Measurements from ENCODE around the gene TRAPPC2L.

TRAPPC2L gene

DNA sequence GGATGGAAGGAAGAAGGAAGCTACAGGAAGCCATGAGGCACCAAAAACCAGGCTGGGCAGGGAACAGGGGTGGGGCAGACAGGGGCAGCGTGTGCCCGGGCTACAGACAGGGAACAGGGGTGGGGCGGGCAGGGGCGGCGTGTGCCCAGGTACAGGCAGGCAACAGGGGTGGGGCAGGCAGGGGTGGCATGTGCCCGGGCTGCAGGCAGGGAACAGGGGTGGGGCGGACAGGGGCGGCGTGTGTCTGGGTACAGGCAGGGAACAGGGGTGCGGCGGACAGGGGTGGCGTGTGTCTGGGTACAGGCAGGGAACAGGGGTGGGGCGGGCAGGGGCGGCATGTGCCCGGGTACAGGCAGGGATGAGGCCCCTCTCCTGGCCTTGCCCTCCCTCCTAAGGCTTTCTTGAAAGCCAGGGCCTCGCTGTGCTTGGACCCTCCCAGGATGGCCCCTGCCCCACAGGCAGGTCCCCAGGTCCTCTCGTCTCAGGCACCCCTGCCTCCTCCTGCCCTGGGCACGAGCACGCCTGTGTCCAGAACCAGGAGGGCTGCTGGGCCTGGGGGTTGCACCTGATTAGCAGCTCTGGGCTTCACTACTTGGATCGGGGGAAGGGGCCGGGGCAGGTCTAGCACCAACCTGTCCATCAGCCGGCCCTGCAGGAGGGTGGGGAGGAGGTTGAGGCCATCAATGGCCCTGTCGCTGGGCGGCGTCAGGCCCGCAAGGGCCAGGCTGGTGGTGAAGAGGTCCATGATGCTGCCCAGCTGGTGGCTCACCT is 30.7 kb upstream of the TRAPPC2L start:
- no peak overlapping the region for H3K4me3 ChIP-seq (ENCODE audit: low read depth, low read length)
- no peak for DNase-seq (ENCODE audit: low read depth)
- no peak for TF ChIP-seq CTCF (IDR thresholded peaks at IDR 0.05; ENCODE audit: insufficient read depth, low read depth, low read length, missing control alignments)

DNA sequence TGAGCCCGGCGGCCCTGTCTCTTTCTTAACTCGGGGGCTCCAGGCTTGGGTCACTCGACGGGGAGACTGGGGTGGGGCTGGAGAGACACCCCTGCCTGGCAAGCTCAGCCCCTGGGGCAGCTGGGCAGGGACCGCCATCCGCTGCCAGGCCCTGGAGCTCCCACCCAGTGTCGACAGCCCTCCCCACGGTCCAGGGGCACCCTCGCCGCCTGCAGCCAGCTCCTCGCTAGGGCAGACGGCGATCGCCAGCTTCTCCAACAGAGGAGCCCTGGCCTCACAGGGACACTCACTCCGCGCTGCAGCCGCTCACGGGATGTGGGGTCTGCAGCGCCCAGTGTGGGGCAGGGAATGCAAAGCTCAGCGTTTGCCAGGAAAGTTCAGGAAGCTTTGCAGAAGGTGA is 29.2 kb upstream of the TRAPPC2L start:
- no peak for DNase-seq (ENCODE audit: low read depth)
- no peak for TF ChIP-seq CTCF (IDR thresholded peaks at IDR 0.05; ENCODE audit: insufficient read depth, low read depth, low read length, missing control alignments)
- no peak overlapping the region for H3K4me3 ChIP-seq (ENCODE audit: low read depth, low read length)

DNA sequence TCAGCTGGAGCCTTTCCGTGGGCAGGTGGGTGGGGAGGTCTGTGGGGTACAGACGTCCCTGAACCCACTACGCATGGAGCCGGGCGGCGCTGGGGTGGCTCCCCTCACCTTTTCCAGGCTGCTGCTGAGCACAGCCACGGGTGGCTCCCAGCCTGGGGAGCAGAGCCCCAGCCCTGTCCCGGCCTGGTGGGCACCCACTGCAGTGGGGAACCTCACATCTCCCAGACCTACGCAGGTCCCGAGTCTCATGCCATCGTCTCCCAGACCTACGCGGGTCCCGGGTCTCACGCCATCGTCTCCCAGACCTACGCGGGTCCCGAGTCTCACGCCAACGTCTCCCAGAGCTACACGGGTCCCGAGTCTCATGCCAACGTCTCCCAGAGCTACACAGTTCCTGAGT is 28.2 kb upstream of the TRAPPC2L start:
- H3K4me3 ChIP-seq (ENCODE audit: low read depth, low read length) = no peak overlapping the region
- no peak for DNase-seq (ENCODE audit: low read depth)
- no peak for TF ChIP-seq CTCF (IDR thresholded peaks at IDR 0.05; ENCODE audit: insufficient read depth, low read depth, low read length, missing control alignments)

- no peak for TF ChIP-seq CTCF (IDR thresholded peaks at IDR 0.05; ENCODE audit: insufficient read depth, low read depth, low read length, missing control alignments)
- H3K4me3 ChIP-seq (ENCODE audit: low read depth, low read length) = no peak overlapping the region
- DNase-seq (ENCODE audit: low read depth) = no peak
Observed at GRCh38 chr16:88830258-88830657, 26.7 kb upstream of the TRAPPC2L start.

- DNase-seq (ENCODE audit: low read depth) = no peak
- no peak overlapping the region for H3K4me3 ChIP-seq (ENCODE audit: low read depth, low read length)
- TF ChIP-seq CTCF (IDR thresholded peaks at IDR 0.05; ENCODE audit: insufficient read depth, low read depth, low read length, missing control alignments) = no peak
Observed at GRCh38 chr16:88830783-88831182, 26.1 kb upstream of the TRAPPC2L start.

GRCh38 chr16:88831838-88832237 is 25.1 kb upstream of the TRAPPC2L start:
- no peak for DNase-seq (ENCODE audit: low read depth)
- no peak overlapping the region for H3K4me3 ChIP-seq (ENCODE audit: low read depth, low read length)
- TF ChIP-seq CTCF (IDR thresholded peaks at IDR 0.05; ENCODE audit: insufficient read depth, low read depth, low read length, missing control alignments) = no peak

GRCh38 chr16:88833086-88833485 is 23.8 kb upstream of the TRAPPC2L start:
- H3K4me3 ChIP-seq (ENCODE audit: low read depth, low read length) = no peak overlapping the region
- TF ChIP-seq CTCF (IDR thresholded peaks at IDR 0.05; ENCODE audit: insufficient read depth, low read depth, low read length, missing control alignments) = no peak
- no peak for DNase-seq (ENCODE audit: low read depth)

Data from GM12865 (cell line).